Adrenal gland (tissue), 5 donors: ENCODE results near the gene SHB.

Experiments
- POLR2A ChIP-seq, 2 donors: fragments of 450-650 bp; IDR thresholded peaks; one replicate each; pipeline ENCODE4 v1.6.1; 2017; ENCODE audit warnings: antibody characterized with exemption in 2 of 2, mild to moderate bottlenecking in 2 of 2, moderate library complexity in 1 of 2
- TF ChIP-seq, protein P1 (sequence below), 6 experiments: fragments of 450-650 bp in 4 of 6; fragments of 200-600 bp in 2 of 6; sonication (generic) in 1 of 6; IDR thresholded peaks; 1 replicate in 5 of 6; 2 replicates in 1 of 6; pipeline versions ENCODE4 v1.5.1 to v1.8.0; 2016 to 2021; ENCODE audit warnings: antibody characterized with exemption in 6 of 6, mild to moderate bottlenecking in 2 of 6, moderate library complexity in 1 of 6
- donor health status: DM: no; HTN: no; CAD: no.

DNA sequence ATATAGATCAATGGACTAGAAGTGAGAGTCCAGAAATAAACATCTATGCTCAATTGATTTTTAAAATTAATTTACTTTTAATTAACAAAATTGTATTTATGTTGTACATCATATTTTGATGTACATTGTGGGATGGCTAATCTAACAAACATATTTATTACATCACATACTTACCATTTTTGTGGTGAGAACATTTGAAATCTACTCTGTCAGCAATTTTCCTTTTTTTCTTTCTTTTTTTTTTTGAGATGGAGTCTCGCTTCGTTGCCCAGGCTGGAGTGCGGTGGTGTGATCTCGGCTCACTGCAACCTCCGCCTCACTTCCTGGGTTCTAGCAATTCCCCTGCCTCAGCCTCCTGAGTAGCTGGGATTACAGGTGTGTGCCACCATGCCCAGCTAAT lies 32.4 kb upstream of the SHB start:
- TF ChIP-seq POLR2A (IDR thresholded peaks at IDR 0.05), result no peak
- TF ChIP-seq, protein P1, sequence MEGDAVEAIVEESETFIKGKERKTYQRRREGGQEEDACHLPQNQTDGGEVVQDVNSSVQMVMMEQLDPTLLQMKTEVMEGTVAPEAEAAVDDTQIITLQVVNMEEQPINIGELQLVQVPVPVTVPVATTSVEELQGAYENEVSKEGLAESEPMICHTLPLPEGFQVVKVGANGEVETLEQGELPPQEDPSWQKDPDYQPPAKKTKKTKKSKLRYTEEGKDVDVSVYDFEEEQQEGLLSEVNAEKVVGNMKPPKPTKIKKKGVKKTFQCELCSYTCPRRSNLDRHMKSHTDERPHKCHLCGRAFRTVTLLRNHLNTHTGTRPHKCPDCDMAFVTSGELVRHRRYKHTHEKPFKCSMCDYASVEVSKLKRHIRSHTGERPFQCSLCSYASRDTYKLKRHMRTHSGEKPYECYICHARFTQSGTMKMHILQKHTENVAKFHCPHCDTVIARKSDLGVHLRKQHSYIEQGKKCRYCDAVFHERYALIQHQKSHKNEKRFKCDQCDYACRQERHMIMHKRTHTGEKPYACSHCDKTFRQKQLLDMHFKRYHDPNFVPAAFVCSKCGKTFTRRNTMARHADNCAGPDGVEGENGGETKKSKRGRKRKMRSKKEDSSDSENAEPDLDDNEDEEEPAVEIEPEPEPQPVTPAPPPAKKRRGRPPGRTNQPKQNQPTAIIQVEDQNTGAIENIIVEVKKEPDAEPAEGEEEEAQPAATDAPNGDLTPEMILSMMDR (IDR thresholded peaks at IDR 0.05), result no peak
